GM18951 (cell line): ENCODE results near the gene GMEB2.
"Not testable (repeated sequence)": the region's sequence is repeated elsewhere in the genome, so short reads cannot be mapped to it uniquely, and the experiment has no call there.

Source experiments
- POLR2A ChIP-seq: IDR thresholded peaks from 4 replicates; pipeline ENCODE4 v1.6.1; 2011; ENCODE audit warnings: mild to moderate bottlenecking; ENCODE audit not compliant: insufficient read length, insufficient read depth; ENCODE audit errors: extremely low read depth
- in situ Hi-C: fragments of 300-500 bp; cut with MboI; formaldehyde crosslinking; loops from one replicate; pipeline ENCODE4 v1.12.0; 2022; ENCODE audit warnings: low sequenced_read_pairs, mixed read lengths, inconsistent platforms; ENCODE audit not compliant: unreplicated experiment

Gene GMEB2

GRCh38 chr20:63626424-63627128, at the start of gene GMEB2:
TSS of gene GMEB2 (minus strand) at chr20:63627101. CDS start at chr20:63619397, 7,704 bp downstream.
- in situ Hi-C loops = no loop called here
- peak; percentile 71 for TF ChIP-seq POLR2A

GRCh38 chr20:63675681-63676368, 48.9 kb upstream of the GMEB2 start:
- TF ChIP-seq POLR2A = no peak
- in situ Hi-C loops = no loop called here

- TF ChIP-seq POLR2A = no peak
- in situ Hi-C loops = no loop called here
Measured at GRCh38 chr20:63673951-63674350, 47.0 kb upstream of the GMEB2 start.

GRCh38 chr20:63672666-63673065, 45.8 kb upstream of the GMEB2 start:
- in situ Hi-C loops = no loop called here
- no peak for TF ChIP-seq POLR2A

- in situ Hi-C loops = not testable (repeated sequence)
Measured at GRCh38 chr20:63671695-63672094, 44.8 kb upstream of the GMEB2 start.

GRCh38 chr20:63668351-63668750, 41.5 kb upstream of the GMEB2 start:
- in situ Hi-C loops = no loop called here
- no peak for TF ChIP-seq POLR2A

- TF ChIP-seq POLR2A = no peak
- in situ Hi-C loops = no loop called here
Measured at GRCh38 chr20:63667858-63668257, 41.0 kb upstream of the GMEB2 start.

- no peak for TF ChIP-seq POLR2A
- in situ Hi-C loops = no loop called here
Measured at GRCh38 chr20:63665708-63666107, 38.8 kb upstream of the GMEB2 start.

- in situ Hi-C loops = no loop called here
- TF ChIP-seq POLR2A = no peak
Measured at GRCh38 chr20:63664861-63665594, 38.1 kb upstream of the GMEB2 start.

- in situ Hi-C loops = no loop called here
Measured at GRCh38 chr20:63664143-63664851, 37.4 kb upstream of the GMEB2 start.

GRCh38 chr20:63663332-63664066, 36.6 kb upstream of the GMEB2 start:
- TF ChIP-seq POLR2A = no peak
- in situ Hi-C loops = no loop called here

More at GRCh38 chr20:63664143-63664851, 37.4 kb upstream of the GMEB2 start:
- TF ChIP-seq POLR2A = no peak

- in situ Hi-C loops = no loop called here
- TF ChIP-seq POLR2A = no peak
Measured at GRCh38 chr20:63662813-63663189, 35.9 kb upstream of the GMEB2 start.
